Measurements from ENCODE around the gene CEP164. TPM values are rescaled to one million over a fixed set of nuclear protein-coding genes. Genes with fewer than 3 reads are reported as not detected.

CEP164 gene
- total RNA-seq, 1 experiment from 2014 or later, result 22.2 TPM

GRCh38 chr11:117418737-117419481 is 91.3 kb downstream of the CEP164 start:
- DNase-seq (ENCODE audit: low read depth, low spot score) (no peak), ATAC-seq (no peak)
- ChIA-PET CTCF (no interaction called here), POLR2A (no interaction called here), RAD21 (ENCODE audit: low non-redundant PET in 1 of 2, low total read pairs in 2 of 2, uncharacterized antibody in 2 of 2, unreplicated experiment in 2 of 2) (no interaction called here)
- no peak overlapping the region for H3K27ac ChIP-seq (ENCODE audit: low read depth, low read length)
- TF ChIP-seq JUND (IDR thresholded peaks at IDR 0.05) (no peak), CBX3 (IDR thresholded peaks at IDR 0.05; ENCODE audit: low read depth) (no peak), ATF3 (IDR thresholded peaks at IDR 0.05) (no peak), SP1 (IDR thresholded peaks at IDR 0.05; ENCODE audit: low read depth) (no peak), ZBTB33 (IDR thresholded peaks at IDR 0.05; ENCODE audit: extremely low read depth, insufficient replicate concordance, low read length) (no peak), EZH2phosphoT487 (IDR thresholded peaks at IDR 0.05; ENCODE audit: borderline replicate concordance) (no peak), TCF7L2 (IDR thresholded peaks at IDR 0.05; ENCODE audit: borderline replicate concordance, extremely low read depth, insufficient read depth, insufficient read length) (no peak), SIN3A (IDR thresholded peaks at IDR 0.05; ENCODE audit: low read depth) (no peak), POLR2A (IDR thresholded peaks at IDR 0.05; ENCODE audit: borderline replicate concordance, extremely low read depth, insufficient read depth, insufficient read length) (no peak), MAX (IDR thresholded peaks at IDR 0.05) (no peak), ZFX (IDR thresholded peaks at IDR 0.05) (no peak), CEBPB (IDR thresholded peaks at IDR 0.05; ENCODE audit: low read depth) (no peak), EZH2 (IDR thresholded peaks at IDR 0.05) (no peak), ELF1 (IDR thresholded peaks at IDR 0.05; ENCODE audit: borderline replicate concordance, low read depth) (no peak), SRF (IDR thresholded peaks at IDR 0.05; ENCODE audit: low read depth) (no peak), REST (IDR thresholded peaks at IDR 0.05; ENCODE audit: low read depth) (no peak), YY1 (IDR thresholded peaks at IDR 0.05; ENCODE audit: extremely low read depth, insufficient replicate concordance, low read depth, low read length) (no peak), ZNF274 (IDR thresholded peaks at IDR 0.05; ENCODE audit: low read depth, low read length) (no peak), POLR2AphosphoS5 (IDR thresholded peaks at IDR 0.05; ENCODE audit: low read depth, low read length) (no peak), EGR1 (IDR thresholded peaks at IDR 0.05; ENCODE audit: low read depth) (no peak)
- BruUV-seq (replicated peaks), result no TSS peak
- H3K4me3 ChIP-seq (replicated peaks in 1 of 2; ENCODE audit: low read depth in 1 of 2, low read length in 2 of 2), result no peak overlapping the region
- no peaks in the 10 kb centered on the region for H3K79me2 ChIP-seq (ENCODE audit: insufficient read depth, low read length)
- intact Hi-C loops (cut with micrococcal nuclease), result no loop called here
- no peaks in the 10 kb centered on the region for H3K4me1 ChIP-seq (ENCODE audit: control insufficient read depth in 1 of 2, insufficient read depth in 2 of 2, low read length in 2 of 2)
- no peaks in the 10 kb centered on the region for H3K9me2 ChIP-seq (ENCODE audit: insufficient read depth)
- H3K9me3 ChIP-seq (ENCODE audit: control insufficient read depth in 1 of 2, insufficient read depth in 1 of 2, low read depth in 1 of 2, low read length in 2 of 2), result no peaks in the 10 kb centered on the region
- H3K36me3 ChIP-seq (ENCODE audit: control insufficient read depth in 1 of 2, insufficient read depth in 2 of 2, low read length in 2 of 2), result no peaks in the 10 kb centered on the region
- H4K20me1 ChIP-seq (ENCODE audit: insufficient read depth), result no peaks in the 10 kb centered on the region
- H3K4me2 ChIP-seq (ENCODE audit: low read length), result no peak overlapping the region
- H2AFZ ChIP-seq (ENCODE audit: low read depth, low read length, poor library complexity, severe bottlenecking), result no peak overlapping the region
- no peak overlapping the region for H3K9ac ChIP-seq (ENCODE audit: low read length)
- no peaks in the 10 kb centered on the region for H3K27me3 ChIP-seq (ENCODE audit: insufficient read depth, low read length)
